Epithelial cell of prostate (primary cell): ENCODE measurements around the gene MIEN1.
A peak's percentile ranks its signal among the peaks of the same experiment; 100 is the strongest.
"Not testable (repeated sequence)": the region's sequence is repeated elsewhere in the genome, so short reads cannot be mapped to it uniquely, and the experiment has no call there.

Experiments used
- DNase-seq: peaks from one replicate; pipeline ENCODE4 v3.0.0-alpha.2; 2011; ENCODE audit warnings: low read depth, low spot score
- H3K27ac ChIP-seq: fragments of 450-650 bp; 2 replicates; pipeline ENCODE4 v1.5.1; 2017; ENCODE audit warnings: mild to moderate bottlenecking

The MIEN1 gene

DNA sequence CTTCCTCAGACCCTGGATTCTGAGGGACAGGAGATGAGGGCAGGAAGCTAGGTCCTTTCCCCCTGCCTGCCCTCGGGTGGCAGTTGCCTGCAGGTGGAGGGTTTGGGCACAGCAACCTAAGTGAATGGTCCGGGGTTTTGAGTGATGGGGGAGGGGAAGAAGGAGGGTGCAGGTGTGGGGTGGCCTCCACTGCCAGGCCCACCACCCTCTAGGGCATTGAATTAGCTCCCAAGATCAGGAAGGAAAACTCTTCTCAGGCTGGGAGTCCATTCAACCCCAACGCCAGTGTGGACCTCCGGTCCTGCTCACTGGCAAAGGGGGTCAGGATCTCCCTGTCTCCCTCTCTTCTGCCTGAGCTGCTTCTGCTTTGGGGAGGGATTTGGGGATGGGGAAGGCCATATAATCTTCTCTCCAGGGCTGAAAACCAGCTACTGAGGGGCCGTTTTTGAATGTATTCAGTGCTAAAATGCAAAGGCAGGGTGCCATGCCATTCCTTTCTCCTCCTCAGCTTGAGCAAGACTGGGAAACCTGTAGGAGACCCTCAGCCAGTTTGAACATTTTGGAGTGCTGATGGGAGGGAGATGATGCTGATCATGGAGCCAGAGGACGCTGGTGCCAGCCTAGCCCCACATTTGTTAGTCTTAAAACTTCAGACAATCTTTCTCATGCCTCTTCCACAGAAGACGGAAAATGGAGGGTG, 26.2 kb upstream of the MIEN1 start:
- H3K27ac ChIP-seq: no peak overlapping the region
- DNase-seq: no peak

DNA sequence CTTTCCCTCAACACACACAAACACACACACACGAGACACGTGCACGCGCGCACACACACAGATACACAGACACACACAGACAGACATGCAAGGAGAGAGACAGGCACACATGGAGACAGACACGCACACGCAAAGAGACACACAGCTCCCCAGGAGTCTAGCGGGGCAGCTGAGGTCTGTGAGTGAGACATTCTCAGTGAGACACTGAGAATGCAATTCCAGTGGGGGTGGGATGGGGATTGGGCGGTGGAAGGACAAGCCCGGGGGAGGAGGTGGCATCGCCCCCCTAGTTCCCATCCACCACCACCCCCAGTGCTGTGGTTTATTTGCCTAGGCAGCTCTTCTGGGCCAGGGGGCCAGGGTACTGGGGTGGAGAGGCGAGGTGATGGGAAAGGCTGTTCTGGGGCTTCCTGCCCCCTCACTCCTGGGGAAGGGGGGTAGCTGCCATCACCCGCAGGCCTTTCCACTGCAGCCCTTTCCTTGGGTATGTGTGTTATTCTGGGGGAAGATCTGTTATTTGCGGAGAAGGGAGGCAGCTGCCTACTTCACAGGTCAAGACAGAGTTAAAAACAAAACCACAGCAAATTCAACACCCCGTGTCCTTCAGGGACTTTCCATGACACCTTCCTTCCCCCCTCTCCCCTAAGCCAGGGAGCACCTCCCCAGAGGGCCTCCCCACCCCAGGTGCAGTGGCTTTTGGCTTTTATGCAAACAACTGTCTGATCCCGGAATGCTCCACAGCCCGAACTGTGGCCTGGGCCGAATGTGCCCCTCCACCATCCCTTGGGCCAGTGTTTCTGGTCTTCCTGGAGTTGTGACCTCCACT, 25.4 kb upstream of the MIEN1 start:
- no peak overlapping the region for H3K27ac ChIP-seq
- DNase-seq: no peak

DNA sequence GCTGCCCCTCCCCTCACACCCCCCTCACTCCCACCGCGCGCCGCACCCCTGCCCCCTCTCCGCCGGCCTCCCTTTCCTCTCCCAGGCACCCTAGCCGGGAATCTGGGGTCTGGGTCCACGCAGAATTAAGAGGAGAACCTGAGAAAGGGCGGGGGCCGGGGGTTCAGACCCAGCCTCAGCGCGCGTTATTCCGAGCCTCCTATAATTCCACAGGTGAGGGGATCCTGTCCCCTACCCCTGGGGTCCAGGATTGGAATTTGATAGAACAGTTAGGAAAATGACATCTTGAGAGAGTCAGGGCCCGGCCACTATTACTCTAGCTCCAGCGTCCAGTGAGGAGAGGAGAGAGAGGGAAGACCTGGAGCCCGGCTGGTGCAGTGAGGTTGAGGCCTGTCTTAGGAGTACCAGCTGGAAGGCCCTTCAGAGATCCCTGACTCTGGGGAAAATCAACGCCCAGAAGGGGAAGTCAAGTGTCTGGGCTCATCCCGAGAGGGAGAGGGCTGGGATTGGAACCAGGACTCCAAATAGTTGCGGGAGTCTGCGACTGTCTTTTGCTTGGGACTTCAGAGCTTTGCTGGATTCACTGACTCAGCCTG, 24.7 kb upstream of the MIEN1 start:
- H3K27ac ChIP-seq: peak overlapping the region; percentile 46
- DNase-seq: no peak

DNA sequence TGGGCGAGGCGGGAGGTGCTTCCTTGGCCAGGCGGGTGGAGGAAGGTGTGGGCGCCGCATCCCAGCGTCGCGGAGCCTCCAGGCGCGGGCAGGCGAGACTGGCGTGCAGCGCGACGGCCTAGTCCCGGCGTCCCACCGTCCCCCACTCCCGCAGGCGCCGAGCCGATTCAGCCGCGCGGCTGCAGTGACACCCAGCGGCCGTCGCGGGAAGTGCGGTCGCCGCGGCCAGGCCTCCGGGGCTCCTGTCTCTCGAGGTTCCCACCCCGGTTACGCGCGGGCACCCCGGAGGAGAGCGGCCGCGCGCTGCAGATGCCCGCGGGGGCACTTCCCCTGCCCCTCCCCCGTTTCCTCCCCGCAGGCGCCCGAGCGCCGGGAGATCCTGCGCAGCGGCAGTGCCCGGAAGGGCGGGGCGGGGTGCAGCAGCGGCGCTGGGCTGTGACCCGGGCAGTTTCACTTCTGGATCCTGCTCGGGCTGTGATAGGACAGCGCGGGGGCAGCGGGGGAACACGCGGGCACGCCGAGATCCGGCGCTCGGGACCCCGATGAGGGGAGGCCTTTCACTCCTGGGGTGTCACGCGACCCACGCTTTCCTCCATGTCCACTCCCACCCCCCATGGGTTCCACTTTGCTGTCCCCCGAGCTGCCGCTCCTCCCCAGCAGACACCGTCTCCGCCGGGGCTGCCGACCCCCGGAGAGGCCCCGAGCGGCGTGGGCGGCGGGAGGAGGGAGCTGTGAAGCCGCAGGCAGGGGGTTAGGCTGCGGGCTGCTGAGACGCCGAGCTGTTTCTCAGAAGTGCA, 24.0 kb upstream of the MIEN1 start:
- no peak for DNase-seq
- H3K27ac ChIP-seq: peak overlapping the region; percentile 46

DNA sequence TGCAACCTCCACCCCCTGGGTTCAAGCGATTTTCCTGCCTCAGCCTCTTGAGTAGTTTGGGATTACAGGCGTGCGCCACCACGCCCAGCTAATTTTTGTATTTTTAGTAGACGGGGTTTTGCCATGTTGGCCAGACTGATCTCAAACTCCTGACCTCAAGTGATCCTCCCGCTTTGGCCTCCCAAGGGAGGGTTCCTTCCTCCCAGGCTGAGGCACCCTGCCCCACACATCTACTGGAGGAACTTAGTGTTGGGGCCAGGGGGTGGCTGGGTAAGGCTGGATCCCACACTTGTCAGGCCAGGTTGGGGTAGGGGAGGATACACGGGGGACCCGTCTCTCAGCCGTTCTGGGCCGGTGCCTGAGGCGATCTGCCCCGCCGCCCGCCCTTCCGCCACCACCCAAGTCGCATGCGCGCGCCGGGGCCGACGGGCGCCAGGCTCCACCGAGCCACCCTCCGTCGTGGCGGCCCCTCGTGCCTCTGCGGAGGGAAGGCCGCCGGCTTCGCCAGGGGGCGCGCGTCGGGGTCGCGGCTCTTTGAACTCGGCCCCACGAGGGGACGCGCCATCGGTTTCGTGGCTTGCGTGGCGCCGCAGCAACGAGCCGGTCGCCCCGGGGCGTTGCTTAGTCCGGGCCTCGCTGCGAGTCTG, 23.3 kb upstream of the MIEN1 start:
- no peak for DNase-seq
- peak overlapping the region; percentile 46 for H3K27ac ChIP-seq

DNA sequence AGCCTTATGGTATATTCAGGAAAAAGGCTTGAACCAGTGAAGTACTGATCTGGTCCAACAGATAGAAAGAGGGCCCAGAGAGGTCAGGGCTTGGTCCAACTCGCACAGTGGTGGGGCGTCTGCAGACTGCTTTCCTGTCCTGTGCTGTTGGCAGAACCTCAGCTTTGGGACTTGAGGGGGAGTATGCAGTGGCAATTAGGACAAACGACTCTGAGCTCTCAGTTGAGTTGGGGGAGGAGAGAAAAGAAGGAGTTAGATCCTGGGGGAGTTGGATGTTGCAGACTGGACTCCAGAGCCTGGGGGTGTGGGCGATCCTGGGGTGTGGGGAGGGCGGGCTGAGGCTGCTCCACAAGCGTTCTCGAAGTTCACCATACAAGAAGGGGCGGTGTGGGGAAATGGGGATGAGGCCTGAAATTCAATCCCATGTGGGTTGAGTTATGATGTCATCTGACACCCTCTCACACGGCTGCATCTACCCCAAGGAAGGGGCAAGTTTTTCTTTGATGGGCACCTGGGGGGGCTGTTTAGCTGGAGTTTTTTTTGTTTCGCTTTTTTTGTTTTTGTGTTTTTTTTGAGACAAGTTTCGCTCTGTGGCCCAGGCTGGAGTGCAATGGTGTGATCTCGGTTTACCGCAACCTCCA, 22.0 kb upstream of the MIEN1 start:
- no peak overlapping the region for H3K27ac ChIP-seq
- DNase-seq: no peak

DNA sequence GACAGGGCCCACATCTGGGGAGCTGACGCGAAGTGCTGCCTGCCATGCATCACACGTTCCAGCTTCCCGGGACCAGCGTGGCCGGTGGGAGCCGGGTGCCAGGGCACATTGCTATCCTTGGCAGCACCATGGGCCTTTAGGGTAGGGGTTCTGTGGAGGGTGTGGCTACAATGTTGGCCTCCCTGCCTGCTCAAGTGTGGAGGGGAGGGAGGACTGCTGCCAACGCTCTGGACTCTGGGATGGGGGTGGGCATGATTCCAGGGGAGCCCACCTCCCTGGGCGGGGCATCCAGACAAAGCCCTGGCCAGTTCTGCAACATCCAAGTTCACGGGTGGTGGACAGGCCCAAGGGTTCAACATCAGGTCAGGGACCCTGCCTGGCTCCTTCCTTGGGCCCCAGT, 21.3 kb upstream of the MIEN1 start:
- H3K27ac ChIP-seq: no peak overlapping the region
- DNase-seq: no peak

DNA sequence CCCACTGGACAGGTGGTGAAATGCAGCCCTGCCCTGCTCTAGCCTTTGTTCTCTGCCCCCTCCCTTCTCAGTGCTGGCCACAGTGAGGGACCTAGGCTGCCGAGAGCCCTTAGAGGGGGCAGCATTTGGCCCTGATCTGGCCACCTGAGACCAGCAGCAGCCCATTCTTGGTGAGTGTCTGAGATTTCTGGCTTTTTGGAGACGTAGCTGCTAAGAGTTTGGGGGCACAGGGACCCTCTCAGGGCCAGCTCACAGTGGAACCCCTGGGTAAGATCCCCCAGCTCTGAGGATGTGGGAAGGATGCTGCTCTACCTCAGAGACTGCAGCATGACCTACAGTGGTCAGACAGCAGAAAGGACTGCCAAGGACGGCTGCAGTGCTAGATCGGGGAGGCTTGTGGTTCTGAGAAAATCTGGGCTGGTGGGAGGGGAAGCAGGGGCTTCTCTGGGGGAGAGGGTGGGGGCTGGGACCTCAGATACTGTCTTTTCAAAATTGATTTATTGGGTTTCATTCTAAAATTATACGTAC, 20.7 kb upstream of the MIEN1 start:
- no peak overlapping the region for H3K27ac ChIP-seq
- no peak for DNase-seq

DNA sequence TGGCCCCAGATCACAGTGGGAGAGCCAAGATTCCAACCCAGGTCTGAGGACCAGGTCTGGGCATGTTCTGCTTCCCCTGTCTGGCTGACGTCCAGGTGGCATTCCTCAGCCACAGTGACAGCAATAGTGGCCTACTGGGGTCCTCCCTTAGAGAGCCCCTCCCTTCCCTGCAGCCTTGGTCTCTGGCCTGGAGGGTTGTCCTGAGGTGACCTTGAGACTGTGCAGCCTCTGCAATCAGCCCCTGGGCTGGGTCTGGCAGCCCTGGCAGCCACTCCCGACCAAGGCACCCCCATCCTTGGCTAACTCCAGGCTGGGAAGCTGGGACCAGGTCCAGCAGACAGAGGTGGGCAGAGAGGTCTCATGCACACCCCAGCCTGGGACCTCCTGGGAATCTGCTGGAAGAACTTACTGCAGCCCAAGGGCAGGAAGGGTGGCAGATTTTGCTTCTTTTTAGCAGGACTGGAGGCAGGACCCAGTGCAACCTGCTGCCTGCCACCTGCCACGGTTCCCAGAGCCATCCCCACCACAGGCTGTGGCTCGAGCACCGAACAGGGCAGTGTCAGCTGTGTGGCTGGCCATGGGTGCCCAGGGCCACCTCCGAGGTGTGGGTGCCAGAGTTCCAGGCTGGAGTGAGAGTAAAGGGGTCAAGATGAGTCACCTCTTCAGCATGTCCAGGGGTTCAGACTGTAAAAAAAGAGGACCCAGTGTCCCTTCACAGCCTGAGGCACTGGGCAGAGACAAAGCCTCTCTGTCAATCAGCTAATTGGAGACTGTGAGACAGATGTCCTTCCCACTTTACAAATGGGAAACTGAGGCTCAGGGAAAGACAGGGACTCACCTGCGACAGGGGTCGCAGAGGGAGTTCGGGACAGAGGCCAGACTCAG, 20.0 kb upstream of the MIEN1 start:
- peak overlapping the region; percentile 13 for H3K27ac ChIP-seq
- no peak for DNase-seq

DNA sequence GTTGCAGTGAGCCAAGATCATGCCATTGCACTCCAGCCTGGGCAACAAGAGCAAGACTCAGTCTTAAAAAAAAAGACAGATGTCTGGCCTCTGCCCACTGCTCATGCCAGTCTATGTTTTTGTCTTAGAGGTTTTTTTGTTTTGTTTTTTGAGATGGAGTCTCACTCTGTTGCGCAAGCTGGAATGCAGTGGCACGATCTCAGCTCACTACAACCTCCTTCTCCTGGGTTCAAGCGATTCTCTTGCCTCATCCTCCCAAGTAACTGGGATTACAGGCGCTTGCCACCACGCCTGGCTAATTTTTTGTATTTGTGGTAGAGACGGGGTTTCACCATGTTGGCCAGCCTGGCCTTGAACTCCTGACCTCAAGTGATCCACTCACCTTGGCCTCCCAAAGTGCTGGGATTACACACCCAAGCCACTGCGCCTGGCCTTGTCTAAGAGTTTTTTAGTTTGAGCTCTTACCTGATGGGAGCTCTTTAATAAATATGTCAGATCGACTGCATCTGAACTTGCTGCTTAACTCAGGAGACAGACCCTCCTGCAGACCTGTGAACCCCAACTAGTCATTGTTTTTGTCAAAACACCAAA, 18.2 kb upstream of the MIEN1 start:
- not testable (repeated sequence) for DNase-seq, H3K27ac ChIP-seq

DNA sequence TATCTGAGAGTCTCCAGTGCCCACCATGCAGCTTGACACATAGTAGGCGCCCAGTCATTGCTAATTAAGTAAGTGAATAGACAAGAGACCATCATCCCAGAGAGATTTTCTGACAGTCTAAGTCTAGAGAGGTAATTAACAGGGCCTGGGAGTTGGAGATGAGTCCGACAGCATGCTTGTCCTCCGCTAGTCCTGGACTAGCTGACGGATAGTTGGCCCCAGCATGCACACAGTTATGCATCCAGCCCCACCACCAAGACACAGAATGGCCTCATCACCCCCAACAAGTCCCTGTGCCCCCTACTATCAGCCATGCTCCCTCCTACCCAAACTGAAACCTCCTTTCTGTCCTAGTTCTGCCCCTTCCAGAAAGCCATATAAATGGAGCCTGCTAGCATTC, 17.4 kb upstream of the MIEN1 start:
- no peak for DNase-seq
- H3K27ac ChIP-seq: no peak overlapping the region

DNA sequence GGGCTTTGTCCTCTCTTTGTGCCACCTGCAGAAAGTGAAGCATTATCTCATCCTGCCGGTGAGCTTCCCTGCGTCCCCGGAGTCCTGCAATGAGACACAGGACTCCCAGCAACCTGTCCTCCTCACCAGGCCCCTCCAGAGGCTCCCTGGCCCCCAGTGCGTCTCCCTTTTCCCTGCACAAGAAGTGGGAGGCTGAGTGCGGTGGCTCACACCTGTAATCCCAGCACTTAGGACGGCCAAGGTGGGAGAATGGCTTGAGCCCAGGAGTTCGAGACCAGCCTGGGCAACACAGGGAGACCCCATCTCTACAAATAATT, 15.8 kb upstream of the MIEN1 start:
- no peak overlapping the region for H3K27ac ChIP-seq
- DNase-seq: no peak

DNA sequence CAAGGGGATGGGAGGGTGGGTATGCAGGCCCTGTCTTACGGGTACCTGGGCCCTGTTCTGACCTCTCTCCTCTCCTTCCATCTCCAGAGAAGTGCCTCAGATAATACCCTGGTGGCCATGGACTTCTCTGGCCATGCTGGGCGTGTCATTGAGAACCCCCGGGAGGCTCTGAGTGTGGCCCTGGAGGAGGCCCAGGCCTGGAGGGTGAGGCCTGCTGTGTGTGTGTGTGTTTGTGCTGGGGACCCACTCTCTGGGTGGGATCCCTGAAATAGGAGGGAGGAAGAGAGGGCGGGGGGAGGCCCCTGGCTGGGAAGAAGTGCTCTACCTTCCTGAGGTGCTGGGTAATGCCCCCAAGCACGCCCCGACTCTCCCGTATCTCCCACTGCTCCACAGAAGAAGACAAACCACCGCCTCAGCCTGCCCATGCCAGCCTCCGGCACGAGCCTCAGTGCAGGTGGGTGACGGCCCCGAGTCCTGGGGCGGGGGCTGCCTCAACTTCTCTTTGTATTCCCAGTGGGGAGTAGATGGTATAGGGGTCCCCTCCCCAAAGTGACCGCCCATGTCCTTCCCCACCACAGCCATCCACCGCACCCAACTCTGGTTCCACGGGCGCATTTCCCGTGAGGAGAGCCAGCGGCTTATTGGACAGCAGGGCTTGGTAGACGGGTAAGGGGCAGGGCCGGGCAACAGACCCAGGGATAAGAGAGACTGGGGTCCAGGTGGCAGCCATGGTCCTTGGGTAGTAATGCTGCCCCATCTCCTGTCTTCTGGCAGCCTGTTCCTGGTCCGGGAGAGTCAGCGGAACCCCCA, 15.2 kb upstream of the MIEN1 start:
- DNase-seq: no peak
- no peak overlapping the region for H3K27ac ChIP-seq

DNA sequence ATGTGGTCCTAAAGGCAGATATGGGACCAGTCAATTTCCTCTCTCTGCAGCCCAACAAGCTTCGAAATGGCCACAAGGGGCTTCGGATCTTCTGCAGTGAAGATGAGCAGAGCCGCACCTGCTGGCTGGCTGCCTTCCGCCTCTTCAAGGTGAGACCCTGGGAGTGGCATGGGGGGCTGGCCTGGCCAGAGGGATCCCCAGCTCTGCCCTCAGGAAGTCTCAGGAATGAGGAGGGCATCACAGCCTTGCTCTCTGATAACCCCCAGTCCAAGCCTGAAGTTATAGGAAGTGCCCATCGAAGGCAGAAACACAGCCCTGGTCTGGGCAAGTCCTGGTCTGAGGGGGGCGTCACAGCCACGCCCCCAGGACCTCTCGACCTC, 14.5 kb upstream of the MIEN1 start:
- no peak overlapping the region for H3K27ac ChIP-seq
- DNase-seq: no peak

DNA sequence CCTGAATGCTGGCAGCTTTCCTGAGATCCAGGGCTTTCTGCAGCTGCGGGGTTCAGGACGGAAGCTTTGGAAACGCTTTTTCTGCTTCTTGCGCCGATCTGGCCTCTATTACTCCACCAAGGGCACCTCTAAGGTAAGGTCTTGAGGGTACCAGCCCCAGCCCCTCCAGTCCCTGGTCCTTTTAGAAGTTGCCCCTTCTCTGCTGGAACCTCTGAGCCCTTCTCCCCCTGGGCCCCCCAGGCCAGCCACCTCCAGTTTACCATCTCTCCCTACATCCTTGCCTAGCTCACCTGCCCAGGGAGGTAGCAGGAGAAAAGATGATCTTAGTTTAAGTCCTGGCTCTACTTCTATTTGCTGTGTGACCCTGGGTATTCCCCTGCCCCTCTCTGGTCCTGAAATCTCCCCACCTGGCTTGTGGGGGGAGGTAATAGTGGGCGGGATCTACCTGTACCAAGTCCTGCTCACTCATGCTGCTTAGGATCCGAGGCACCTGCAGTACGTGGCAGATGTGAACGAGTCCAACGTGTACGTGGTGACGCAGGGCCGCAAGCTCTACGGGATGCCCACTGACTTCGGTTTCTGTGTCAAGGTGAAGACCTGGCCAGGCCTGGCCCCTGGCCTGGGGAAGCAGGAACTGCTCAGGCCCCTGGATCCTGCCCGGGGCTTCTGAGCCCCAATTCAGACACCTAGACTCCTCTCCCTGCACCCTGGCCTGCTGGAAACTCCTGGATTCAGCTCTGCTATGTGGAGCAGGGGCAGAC, 13.9 kb upstream of the MIEN1 start:
- H3K27ac ChIP-seq: no peak overlapping the region
- DNase-seq: no peak

DNA sequence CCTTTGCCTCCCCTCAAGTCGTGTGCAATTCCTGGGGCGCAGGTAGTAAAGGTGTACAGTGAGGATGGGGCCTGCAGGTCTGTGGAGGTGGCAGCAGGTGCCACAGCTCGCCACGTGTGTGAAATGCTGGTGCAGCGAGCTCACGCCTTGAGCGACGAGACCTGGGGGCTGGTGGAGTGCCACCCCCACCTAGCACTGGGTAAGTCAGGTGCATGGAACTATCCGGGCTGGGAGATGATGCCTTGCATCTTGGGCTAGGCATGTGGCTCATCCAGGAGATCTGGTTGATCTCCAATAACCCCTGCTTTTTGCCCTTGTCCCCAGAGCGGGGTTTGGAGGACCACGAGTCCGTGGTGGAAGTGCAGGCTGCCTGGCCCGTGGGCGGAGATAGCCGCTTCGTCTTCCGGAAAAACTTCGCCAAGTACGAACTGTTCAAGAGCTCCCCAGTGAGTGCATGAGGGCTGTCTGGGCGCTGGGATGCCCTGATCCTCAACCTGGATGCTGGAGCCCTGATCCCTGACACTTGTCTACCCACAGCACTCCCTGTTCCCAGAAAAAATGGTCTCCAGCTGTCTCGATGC, 12.6 kb upstream of the MIEN1 start:
- no peak for DNase-seq

More for the DNA sequence above, 12.6 kb upstream of the MIEN1 start:
- H3K27ac ChIP-seq: no peak overlapping the region
